HCT116 (cell line): Measurements from ENCODE around the gene CSGALNACT2. TPM values are rescaled to one million over a fixed set of nuclear protein-coding genes. Genes with fewer than 3 reads are reported as not detected.

Source experiments
- ATAC-seq: fragments of 200-7000 bp; cut with Tn5 transposase; 2 replicates; pipeline ENCODE4 v1.9.1; 2020; ENCODE audit warnings: mild to moderate bottlenecking, moderate library complexity
- BruUV-seq: library from RNA; stranded (reverse); fragments of 400-500 nt; replicated peaks from 2 replicates; lab custom pipeline; 2021; lab: Mats Ljungman, UMichigan
- CTCF ChIA-PET: fragments of 300-600 bp; sonication (Branson Sonifier 250); formaldehyde crosslinking; loops from one replicate; lab custom pipeline; 2021; ENCODE audit warnings: antibody characterized with exemption; lab: Charles Lee
- POLR2A ChIA-PET: fragments of 300-600, 350-600 bp; sonication (Branson Sonifier 250); formaldehyde crosslinking; loops from one replicate; lab custom pipeline; 2021; ENCODE audit warnings: antibody characterized with exemption; lab: Charles Lee
- RAD21 ChIA-PET, 2 experiments: fragments of 300-600 bp; sonication (Branson Sonifier 250); formaldehyde crosslinking; loops; one replicate each; lab custom pipeline; 2023; ENCODE audit warnings: low total read pairs in 2 of 2; ENCODE audit not compliant: uncharacterized antibody in 2 of 2, unreplicated experiment in 2 of 2, low non-redundant PET in 1 of 2; lab: Charles Lee
- DNase-seq: peaks from one replicate; pipeline ENCODE4 v3.0.0-alpha.2; 2010; ENCODE audit warnings: low read depth, low spot score
- H2AFZ ChIP-seq: fragments of 200-600 bp; shearing (Covaris generic), sonication (generic); 2 replicates; pipeline ENCODE4 v1.6.1; 2017; ENCODE audit warnings: low read depth, mixed run types, mixed read lengths, antibody characterized with exemption, low read length; ENCODE audit not compliant: poor library complexity, severe bottlenecking
- H3K27ac ChIP-seq: 2 replicates; pipeline ENCODE4 v1.5.1; 2012; ENCODE audit warnings: low read depth, low read length
- H3K27me3 ChIP-seq: fragments of 200-600 bp; sonication (generic); 2 replicates; pipeline ENCODE4 v1.6.1; 2016; ENCODE audit warnings: mixed run types, low read length, mixed read lengths; ENCODE audit not compliant: insufficient read depth
- H3K36me3 ChIP-seq, 2 experiments: fragments of 200-500 bp in 1 of 2; fragments of 200-600 bp in 1 of 2; sonication (Bioruptor generic) in 1 of 2; sonication (generic) in 1 of 2; 2 replicates each; pipeline versions ENCODE4 v1.5.1 to v1.6.1; 2014 to 2016; ENCODE audit warnings: low read length in 2 of 2, inconsistent platforms in 1 of 2, mixed read lengths in 1 of 2, mixed run types in 1 of 2; ENCODE audit not compliant: insufficient read depth in 2 of 2, control insufficient read depth in 1 of 2
- H3K4me1 ChIP-seq, 2 experiments: fragments of 200-600 bp in 1 of 2; sonication (generic) in 1 of 2; 2 replicates each; pipeline versions ENCODE4 v1.5.1 to v1.6.1; 2012 to 2017; ENCODE audit warnings: low read length in 2 of 2, inconsistent platforms in 1 of 2, mild to moderate bottlenecking in 1 of 2, mixed read lengths in 1 of 2, mixed run types in 1 of 2, moderate library complexity in 1 of 2; ENCODE audit not compliant: insufficient read depth in 2 of 2, control insufficient read depth in 1 of 2
- H3K4me2 ChIP-seq: fragments of 200-600 bp; sonication (generic); 2 replicates; pipeline ENCODE4 v1.6.1; 2017; ENCODE audit warnings: mixed run types, low read length, mixed read lengths
- H3K4me3 ChIP-seq, 2 experiments: fragments of 200-600 bp in 1 of 2; sonication (generic) in 1 of 2; replicated peaks in 1 of 2; 2 replicates each; pipeline ENCODE4 v1.5.1; 2011 to 2016; ENCODE audit warnings: low read length in 2 of 2, control low read depth in 1 of 2, low read depth in 1 of 2, mild to moderate bottlenecking in 1 of 2, mixed read lengths in 1 of 2, mixed run types in 1 of 2
- H3K79me2 ChIP-seq: fragments of 200-600 bp; sonication (generic); 2 replicates; pipeline ENCODE4 v1.6.1; 2017; ENCODE audit warnings: mild to moderate bottlenecking, mixed run types, low read length, moderate library complexity, mixed read lengths; ENCODE audit not compliant: insufficient read depth
- H3K9ac ChIP-seq: fragments of 200-600 bp; sonication (generic); 2 replicates; pipeline ENCODE4 v1.6.1; 2016; ENCODE audit warnings: low read length, mixed read lengths
- H3K9me2 ChIP-seq: fragments of 200-600 bp; sonication (generic), shearing (Covaris generic); 2 replicates; pipeline ENCODE4 v1.6.1; 2017; ENCODE audit warnings: mixed run types, mild to moderate bottlenecking, moderate library complexity; ENCODE audit not compliant: insufficient read depth
- H3K9me3 ChIP-seq, 2 experiments: fragments of 200-500 bp in 1 of 2; fragments of 200-600 bp in 1 of 2; sonication (Bioruptor generic) in 1 of 2; sonication (generic) in 1 of 2; 2 replicates each; pipeline ENCODE4 v1.6.1; 2014 to 2017; ENCODE audit warnings: low read length in 2 of 2, mixed read lengths in 2 of 2, inconsistent platforms in 1 of 2, low read depth in 1 of 2, mild to moderate bottlenecking in 1 of 2, mixed run types in 1 of 2, moderate library complexity in 1 of 2; ENCODE audit not compliant: control insufficient read depth in 1 of 2, insufficient read depth in 1 of 2
- H4K20me1 ChIP-seq: fragments of 200-600 bp; sonication (generic), shearing (Covaris generic); 2 replicates; pipeline ENCODE4 v1.6.1; 2017; ENCODE audit warnings: mixed run types, mild to moderate bottlenecking, moderate library complexity; ENCODE audit not compliant: insufficient read depth
- FOSL1 ChIP-seq: IDR thresholded peaks from 2 replicates; pipeline ENCODE4 v1.6.1; 2012; ENCODE audit warnings: low read depth
- JUND ChIP-seq: IDR thresholded peaks from 2 replicates; pipeline ENCODE4 v1.6.1; 2012
- MAX ChIP-seq: IDR thresholded peaks from 2 replicates; pipeline ENCODE4 v1.6.1; 2012
- RAD21 ChIP-seq: IDR thresholded peaks from 2 replicates; pipeline ENCODE4 v1.6.1; 2012; ENCODE audit warnings: low read depth, mild to moderate bottlenecking
- REST ChIP-seq: IDR thresholded peaks from 2 replicates; pipeline ENCODE4 v1.6.1; 2012; ENCODE audit warnings: low read depth
- SP1 ChIP-seq: IDR thresholded peaks from 2 replicates; pipeline ENCODE4 v1.6.1; 2012; ENCODE audit warnings: low read depth
- SRF ChIP-seq: IDR thresholded peaks from 2 replicates; pipeline ENCODE4 v1.6.1; 2012; ENCODE audit warnings: low read depth
- TCF7L2 ChIP-seq: IDR thresholded peaks from 2 replicates; pipeline ENCODE4 v1.7.0; 2011; ENCODE audit warnings: borderline replicate concordance, inconsistent platforms; ENCODE audit not compliant: insufficient read depth, insufficient read length; ENCODE audit errors: extremely low read depth
- ZFX ChIP-seq: fragments of 450-650 bp; IDR thresholded peaks from 2 replicates; pipeline ENCODE4 v1.6.1; 2017
- ZNF274 ChIP-seq: fragments of 200-500 bp; sonication (Bioruptor generic); IDR thresholded peaks from 2 replicates; pipeline ENCODE4 v1.6.1; 2014; ENCODE audit warnings: mild to moderate bottlenecking, low read depth, low read length, inconsistent platforms
- intact Hi-C: fragments of 100-400 bp; cut with micrococcal nuclease; formaldehyde crosslinking; loops from 2 replicates; pipeline ENCODE4 v1.10.0; 2022
- total RNA-seq: library from RNA; stranded (reverse); gene quantifications from one replicate; pipeline ENCODE4 v1.2.1, GENCODE V29; 2021; ENCODE audit not compliant: unreplicated experiment
- TF ChIP-seq, protein P1 (sequence below), 3 experiments: fragments of 200-600 bp in 1 of 3; sonication (generic) in 1 of 3; IDR thresholded peaks in 2 of 3; conservative IDR thresholded peaks in 1 of 3; 2 replicates each; pipeline ENCODE4 v1.5.1; 2012 to 2017; ENCODE audit warnings: low read depth in 2 of 3, low read length in 2 of 3, antibody characterized with exemption in 1 of 3, borderline replicate concordance in 1 of 3, control low read depth in 1 of 3, mild to moderate bottlenecking in 1 of 3, mixed read lengths in 1 of 3, mixed run types in 1 of 3, moderate library complexity in 1 of 3; ENCODE audit not compliant: insufficient read depth in 1 of 3

Gene CSGALNACT2
- total RNA-seq, 1 experiment from 2014 or later: 9.9 TPM

DNA sequence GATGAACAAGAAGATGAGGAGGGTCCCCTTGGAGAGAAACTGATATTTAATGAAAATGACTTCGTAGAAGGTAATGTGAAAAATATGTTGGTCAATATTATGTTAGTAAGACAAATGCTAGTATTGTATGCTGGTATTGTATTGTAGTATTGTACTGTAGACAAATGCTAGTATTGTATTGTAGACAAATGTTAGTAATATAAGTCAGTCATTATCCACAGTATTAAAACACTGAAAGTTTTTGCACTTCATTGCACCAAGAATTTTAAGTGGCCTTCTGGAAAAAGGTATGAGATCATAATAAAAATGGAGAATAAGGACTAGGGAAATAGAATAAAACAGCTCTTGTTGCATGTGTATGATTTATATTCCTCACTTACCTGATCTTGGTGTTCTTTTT, 17.5 kb downstream of the CSGALNACT2 start:
- DNase-seq: no peak
- Histone ChIP-seq H2AFZ (no peak overlapping the region), H3K36me3 (no peaks in the 10 kb centered on the region), H4K20me1 (no peaks in the 10 kb centered on the region), H3K9me2 (no peaks in the 10 kb centered on the region), H3K27me3 (no peaks in the 10 kb centered on the region), H3K4me1 (no peaks in the 10 kb centered on the region), H3K9ac (no peak overlapping the region), H3K27ac (no peak overlapping the region), H3K4me2 (no peak overlapping the region), H3K4me3 (no peak overlapping the region), H3K9me3 (no peaks in the 10 kb centered on the region), H3K79me2 (peaks cover 25% of the 10 kb centered on the region; the same call in 1 of the 2 replicates)
- intact Hi-C loops: no loop called here
- no TSS peak for BruUV-seq
- ChIA-PET POLR2A (interaction anchor here (0.6 kb wide), 1 partner anchor 9 kb away, joined by 4 read pairs; no protein-coding TSS in a partner anchor), CTCF (no interaction called here), RAD21 (no interaction called here)
- TF ChIP-seq RAD21: no peak
- no peak for TF ChIP-seq SP1
- TF ChIP-seq MAX: no peak
- TF ChIP-seq ZNF274: no peak
- no peak for TF ChIP-seq JUND
- TF ChIP-seq REST: no peak
- TF ChIP-seq FOSL1: no peak
- TF ChIP-seq ZFX: no peak
- TF ChIP-seq TCF7L2: no peak
- TF ChIP-seq, protein P1, sequence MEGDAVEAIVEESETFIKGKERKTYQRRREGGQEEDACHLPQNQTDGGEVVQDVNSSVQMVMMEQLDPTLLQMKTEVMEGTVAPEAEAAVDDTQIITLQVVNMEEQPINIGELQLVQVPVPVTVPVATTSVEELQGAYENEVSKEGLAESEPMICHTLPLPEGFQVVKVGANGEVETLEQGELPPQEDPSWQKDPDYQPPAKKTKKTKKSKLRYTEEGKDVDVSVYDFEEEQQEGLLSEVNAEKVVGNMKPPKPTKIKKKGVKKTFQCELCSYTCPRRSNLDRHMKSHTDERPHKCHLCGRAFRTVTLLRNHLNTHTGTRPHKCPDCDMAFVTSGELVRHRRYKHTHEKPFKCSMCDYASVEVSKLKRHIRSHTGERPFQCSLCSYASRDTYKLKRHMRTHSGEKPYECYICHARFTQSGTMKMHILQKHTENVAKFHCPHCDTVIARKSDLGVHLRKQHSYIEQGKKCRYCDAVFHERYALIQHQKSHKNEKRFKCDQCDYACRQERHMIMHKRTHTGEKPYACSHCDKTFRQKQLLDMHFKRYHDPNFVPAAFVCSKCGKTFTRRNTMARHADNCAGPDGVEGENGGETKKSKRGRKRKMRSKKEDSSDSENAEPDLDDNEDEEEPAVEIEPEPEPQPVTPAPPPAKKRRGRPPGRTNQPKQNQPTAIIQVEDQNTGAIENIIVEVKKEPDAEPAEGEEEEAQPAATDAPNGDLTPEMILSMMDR (IDR thresholded peaks at IDR 0.05 in 2 of 3, conservative IDR thresholded peaks at IDR 0.05 in 1 of 3; ENCODE audit: borderline replicate concordance in 1 of 3, insufficient read depth in 1 of 3, low read depth in 2 of 3, low read length in 2 of 3): no peak
- TF ChIP-seq SRF: no peak
- no peak for ATAC-seq
